ENCODE results near the gene PNKD.

GRCh38 chr2:218371983-218372350 lies 101.6 kb downstream of the PNKD start:
- TF ChIP-seq CTCF (conservative IDR thresholded peaks at IDR 0.05 in 1 of 2, IDR thresholded peaks at IDR 0.05 in 1 of 2; ENCODE audit: low read depth in 1 of 2, low read length in 2 of 2): no peak
- no peak for TF ChIP-seq EZH2 (IDR thresholded peaks at IDR 0.05; ENCODE audit: low read length, missing control alignments)
